Measurements from ENCODE around the gene ZXDC.
A peak's percentile ranks its signal among the peaks of the same experiment; 100 is the strongest.

ZXDC gene

GRCh38 chr3:126511291-126511690 lies 35.6 kb upstream of the ZXDC start:
- no peak for DNase-seq

GRCh38 chr3:126510308-126510910 lies 34.7 kb upstream of the ZXDC start:
- no peak for DNase-seq

GRCh38 chr3:126509597-126510307 lies 34.1 kb upstream of the ZXDC start:
- no peak for DNase-seq

GRCh38 chr3:126508564-126508964 lies 32.9 kb upstream of the ZXDC start:
- DNase-seq = no peak

GRCh38 chr3:126507886-126508285 lies 32.2 kb upstream of the ZXDC start:
- no peak for DNase-seq

GRCh38 chr3:126503701-126504100 lies 28.0 kb upstream of the ZXDC start:
- no peak for DNase-seq

GRCh38 chr3:126502656-126503055 lies 27.0 kb upstream of the ZXDC start:
- no peak for DNase-seq

- no peak for DNase-seq
Observed at GRCh38 chr3:126501736-126502135, 26.0 kb upstream of the ZXDC start.

GRCh38 chr3:126501054-126501453 lies 25.4 kb upstream of the ZXDC start:
- no peak for DNase-seq

GRCh38 chr3:126500016-126500415 lies 24.3 kb upstream of the ZXDC start:
- DNase-seq = no peak

- DNase-seq = no peak
Observed at GRCh38 chr3:126499401-126499800, 23.7 kb upstream of the ZXDC start.

GRCh38 chr3:126498929-126499328 lies 23.2 kb upstream of the ZXDC start:
- no peak for DNase-seq

- no peak for DNase-seq
Observed at GRCh38 chr3:126498461-126498860, 22.8 kb upstream of the ZXDC start.

GRCh38 chr3:126497956-126498355 lies 22.3 kb upstream of the ZXDC start:
- DNase-seq = no peak

GRCh38 chr3:126496894-126497850 lies 21.5 kb upstream of the ZXDC start:
- no peak for DNase-seq

GRCh38 chr3:126495786-126496185 lies 20.1 kb upstream of the ZXDC start:
- DNase-seq = no peak

GRCh38 chr3:126494970-126495230 lies 19.2 kb upstream of the ZXDC start:
- DNase-seq = no peak

GRCh38 chr3:126494204-126494969 lies 18.7 kb upstream of the ZXDC start:
- DNase-seq = no peak

GRCh38 chr3:126493739-126494138 lies 18.0 kb upstream of the ZXDC start:
- no peak for DNase-seq

GRCh38 chr3:126493051-126493450 lies 17.4 kb upstream of the ZXDC start:
- no peak for DNase-seq

- no peak for DNase-seq
Observed at GRCh38 chr3:126491221-126492013, 15.7 kb upstream of the ZXDC start.

GRCh38 chr3:126490619-126491018 lies 14.9 kb upstream of the ZXDC start:
- peak in 1 of 2 experiments; percentile 23 for DNase-seq

All from NCI-H526 (cell line).